Cardiac fibroblast (primary cell): ENCODE data around the gene OTOG.

Experiments
- DNase-seq, 2 donors: peaks; one replicate each; pipeline versions ENCODE4 v3.0.0 to v3.0.0-alpha.2; 2010; ENCODE audit warnings: low read depth in 2 of 2
- H3K4me3 ChIP-seq, 2 donors: replicated peaks in 1 of 2; 1 replicate in 1 of 2; 2 replicates in 1 of 2; pipeline ENCODE4 v1.5.1; 2011; ENCODE audit warnings: low read depth in 2 of 2, low read length in 2 of 2, mild to moderate bottlenecking in 2 of 2, moderate library complexity in 1 of 2
- TF ChIP-seq, protein P1 (sequence below): IDR thresholded peaks from one replicate; pipeline ENCODE4 v1.5.1; 2011; ENCODE audit warnings: low read depth, mild to moderate bottlenecking, low read length, inconsistent platforms

OTOG gene

DNA sequence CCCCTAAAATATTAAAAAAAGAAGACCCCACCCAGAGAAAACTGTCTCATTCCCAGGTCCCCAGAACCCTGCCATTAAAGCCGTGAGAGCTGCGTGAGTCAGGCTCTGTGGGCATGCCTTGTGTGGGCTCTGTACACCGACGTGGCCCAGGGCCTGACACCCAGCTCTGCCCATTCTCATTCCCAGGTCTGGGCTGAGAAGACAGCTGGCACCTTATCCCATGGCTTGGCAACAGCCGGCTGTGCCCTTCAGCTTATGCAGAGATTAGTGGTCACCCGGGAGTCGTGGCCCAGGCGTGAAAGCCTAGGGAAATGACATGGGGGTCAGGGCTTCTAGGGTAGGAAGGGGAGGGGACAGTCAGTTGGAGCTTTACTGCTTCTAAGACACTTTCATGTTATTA lies 31.9 kb downstream of the OTOG start:
- TF ChIP-seq, protein P1, sequence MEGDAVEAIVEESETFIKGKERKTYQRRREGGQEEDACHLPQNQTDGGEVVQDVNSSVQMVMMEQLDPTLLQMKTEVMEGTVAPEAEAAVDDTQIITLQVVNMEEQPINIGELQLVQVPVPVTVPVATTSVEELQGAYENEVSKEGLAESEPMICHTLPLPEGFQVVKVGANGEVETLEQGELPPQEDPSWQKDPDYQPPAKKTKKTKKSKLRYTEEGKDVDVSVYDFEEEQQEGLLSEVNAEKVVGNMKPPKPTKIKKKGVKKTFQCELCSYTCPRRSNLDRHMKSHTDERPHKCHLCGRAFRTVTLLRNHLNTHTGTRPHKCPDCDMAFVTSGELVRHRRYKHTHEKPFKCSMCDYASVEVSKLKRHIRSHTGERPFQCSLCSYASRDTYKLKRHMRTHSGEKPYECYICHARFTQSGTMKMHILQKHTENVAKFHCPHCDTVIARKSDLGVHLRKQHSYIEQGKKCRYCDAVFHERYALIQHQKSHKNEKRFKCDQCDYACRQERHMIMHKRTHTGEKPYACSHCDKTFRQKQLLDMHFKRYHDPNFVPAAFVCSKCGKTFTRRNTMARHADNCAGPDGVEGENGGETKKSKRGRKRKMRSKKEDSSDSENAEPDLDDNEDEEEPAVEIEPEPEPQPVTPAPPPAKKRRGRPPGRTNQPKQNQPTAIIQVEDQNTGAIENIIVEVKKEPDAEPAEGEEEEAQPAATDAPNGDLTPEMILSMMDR, result no peak
- DNase-seq, result no peak
- no peak overlapping the region for H3K4me3 ChIP-seq

GRCh38 chr11:17579451-17579850 lies 32.4 kb downstream of the OTOG start:
- H3K4me3 ChIP-seq, result no peak overlapping the region
- TF ChIP-seq, protein P1, result no peak
- DNase-seq, result no peak

GRCh38 chr11:17580271-17580670 lies 33.2 kb downstream of the OTOG start:
- TF ChIP-seq, protein P1, result no peak
- H3K4me3 ChIP-seq, result no peak overlapping the region
- no peak for DNase-seq

- TF ChIP-seq, protein P1, result no peak
- DNase-seq, result no peak
- no peak overlapping the region for H3K4me3 ChIP-seq
Measured at GRCh38 chr11:17581036-17581731, 34.1 kb downstream of the OTOG start.

DNA sequence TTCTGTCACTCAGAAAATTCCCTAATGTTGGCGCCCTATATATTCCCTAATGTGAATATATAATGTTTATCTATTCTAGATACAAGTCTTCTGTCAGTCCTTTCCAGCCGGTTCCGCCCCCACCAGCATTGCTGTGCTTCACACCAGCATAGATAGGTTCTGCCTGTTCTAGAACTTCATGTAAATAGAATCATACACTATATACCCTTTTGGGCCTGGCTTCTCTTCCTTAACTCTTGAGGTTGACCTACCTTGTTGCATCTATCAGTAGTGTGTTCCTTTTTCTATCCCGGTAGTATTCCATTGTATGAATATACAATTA lies 34.6 kb downstream of the OTOG start:
- DNase-seq, result no peak
- TF ChIP-seq, protein P1, result no peak
- H3K4me3 ChIP-seq, result no peak overlapping the region

- H3K4me3 ChIP-seq, result no peak overlapping the region
- TF ChIP-seq, protein P1, result no peak
- no peak for DNase-seq
Measured at GRCh38 chr11:17585911-17586695, 39.0 kb downstream of the OTOG start.
